GM21619 (cell line): ENCODE measurements around the gene NPPA.

ENCODE experiments used
- ATAC-seq: cut with Tn5 transposase; IDR thresholded peaks from one replicate; pipeline ENCODE4 v1.9.1; 2021; ENCODE audit not compliant: unreplicated experiment

Gene NPPA

DNA sequence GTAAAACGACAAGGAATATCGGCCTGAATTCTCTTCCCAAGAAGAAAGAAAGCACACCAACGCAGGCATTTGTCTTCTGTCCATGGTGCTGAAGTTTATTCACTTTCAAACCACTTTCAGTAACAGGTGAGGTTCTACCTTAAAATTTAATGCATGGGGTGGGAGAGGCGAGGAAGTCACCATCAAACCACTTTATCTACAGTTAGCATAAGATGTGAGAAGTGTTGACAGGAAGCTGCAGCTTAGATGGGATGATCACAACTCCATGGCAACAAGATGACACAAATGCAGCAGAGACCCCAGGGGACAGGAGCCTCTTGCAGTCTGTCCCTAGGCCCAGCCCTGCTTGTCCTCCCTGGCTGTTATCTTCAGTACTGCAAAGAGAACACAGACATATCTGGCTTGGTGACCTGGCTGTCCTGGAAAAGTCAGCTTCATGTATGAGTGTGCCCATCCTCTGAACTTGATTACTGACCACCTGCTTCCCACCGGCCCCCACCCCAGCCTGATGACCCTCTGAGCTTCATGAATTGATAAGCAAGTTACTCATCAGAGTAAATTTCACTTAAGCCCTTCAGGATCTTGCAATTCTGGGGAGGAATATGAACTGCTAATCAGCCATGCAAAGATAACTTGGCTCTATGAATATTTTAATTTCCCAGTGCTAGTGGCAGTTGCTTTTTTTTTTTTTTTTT, 1.8 kb downstream of the NPPA start:
- no peak for ATAC-seq

- ATAC-seq: no peak
Observed at GRCh38 chr1:11842154-11843041, 5.2 kb downstream of the NPPA start.

GRCh38 chr1:11841245-11842153, 6.1 kb downstream of the NPPA start:
- no peak for ATAC-seq

GRCh38 chr1:11839727-11840705, 7.6 kb downstream of the NPPA start:
- ATAC-seq: no peak

GRCh38 chr1:11838349-11839272, 9.0 kb downstream of the NPPA start:
- no peak for ATAC-seq

DNA sequence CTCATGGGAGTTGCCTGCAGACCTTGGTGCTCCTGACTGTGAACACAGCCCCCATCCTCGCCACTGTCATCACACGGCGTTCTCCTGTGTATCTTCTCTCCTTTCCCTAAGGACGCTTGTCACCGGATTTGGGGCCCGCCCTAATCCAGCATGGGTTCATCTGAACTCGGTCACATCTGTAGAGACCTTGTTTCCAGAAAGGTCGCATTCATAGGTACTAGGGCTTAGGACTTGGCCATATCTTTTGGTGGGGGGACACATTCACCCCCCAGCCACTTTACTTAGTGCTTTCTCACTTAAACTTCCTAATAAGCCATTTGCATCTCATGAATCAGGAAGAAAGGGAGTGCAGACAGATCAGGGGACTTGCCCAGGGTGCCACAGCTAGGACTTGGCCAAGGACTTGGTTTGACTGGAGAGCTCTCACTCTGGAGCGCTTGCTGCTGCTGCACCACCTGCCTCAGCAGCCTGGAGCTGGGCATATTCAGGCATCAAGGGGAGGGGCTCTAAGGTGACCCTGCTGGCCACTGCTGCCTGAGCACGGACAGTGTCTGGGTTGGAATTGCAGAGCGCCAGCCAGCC, 9.7 kb downstream of the NPPA start:
- no peak for ATAC-seq

DNA sequence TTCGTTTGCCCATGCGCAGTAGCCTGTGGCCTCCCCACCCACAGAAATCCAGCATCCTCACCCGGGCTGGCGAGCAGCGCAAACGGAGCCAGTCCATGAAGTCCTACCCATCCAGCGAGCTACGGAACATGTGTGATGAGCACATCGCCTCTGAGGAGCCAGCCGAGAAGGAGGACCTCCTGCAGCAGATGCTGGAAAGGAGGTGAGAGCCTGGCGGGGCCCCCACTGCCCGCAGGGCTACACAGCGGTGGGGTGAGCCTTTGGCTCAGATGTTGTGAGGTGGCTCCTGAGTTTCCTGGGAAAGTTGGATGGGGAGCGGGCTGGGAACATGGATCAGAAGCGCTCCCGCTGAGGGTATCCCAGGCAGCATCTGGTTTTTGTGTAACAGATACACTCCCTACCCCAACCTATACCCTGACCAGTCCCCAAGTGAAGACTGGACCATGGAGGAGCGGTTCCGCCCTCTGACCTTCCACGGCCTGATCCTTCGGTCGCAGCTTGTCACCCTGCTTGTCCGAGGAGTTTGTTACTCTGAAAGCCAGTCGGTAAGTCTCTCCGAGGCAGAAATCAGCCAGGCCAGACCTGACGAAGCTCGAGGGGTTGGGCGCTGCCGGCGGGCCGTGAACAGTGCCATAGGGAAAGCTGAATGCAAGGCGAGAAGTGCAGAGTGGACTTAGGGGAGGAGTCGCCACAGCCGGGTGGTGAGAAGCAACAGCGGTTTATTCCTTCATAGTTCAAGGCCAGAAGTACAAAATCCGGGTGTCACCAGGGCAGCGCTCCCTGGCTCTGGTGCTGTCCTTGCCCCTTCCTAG, 10.4 kb downstream of the NPPA start:
- no peak for ATAC-seq

GRCh38 chr1:11835441-11836225, 11.9 kb downstream of the NPPA start:
- no peak for ATAC-seq

DNA sequence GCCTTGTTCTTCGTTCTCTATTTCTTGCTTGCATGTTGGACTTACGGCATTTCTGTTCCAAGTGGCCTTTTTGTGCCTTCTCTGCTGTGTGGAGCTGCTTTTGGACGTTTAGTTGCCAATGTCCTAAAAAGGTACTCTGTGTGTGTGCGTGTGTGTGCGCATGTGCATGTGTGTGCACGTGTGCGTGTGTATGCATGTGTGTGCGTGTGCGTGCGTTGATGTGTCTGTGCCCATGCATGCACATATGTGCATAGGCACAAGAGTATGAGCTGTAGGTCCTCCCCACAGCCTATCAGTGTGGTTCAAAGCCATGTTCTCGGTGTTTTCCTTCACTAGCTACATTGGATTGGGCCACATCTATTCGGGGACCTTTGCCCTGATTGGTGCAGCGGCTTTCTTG, 13.7 kb downstream of the NPPA start:
- ATAC-seq: no peak

DNA sequence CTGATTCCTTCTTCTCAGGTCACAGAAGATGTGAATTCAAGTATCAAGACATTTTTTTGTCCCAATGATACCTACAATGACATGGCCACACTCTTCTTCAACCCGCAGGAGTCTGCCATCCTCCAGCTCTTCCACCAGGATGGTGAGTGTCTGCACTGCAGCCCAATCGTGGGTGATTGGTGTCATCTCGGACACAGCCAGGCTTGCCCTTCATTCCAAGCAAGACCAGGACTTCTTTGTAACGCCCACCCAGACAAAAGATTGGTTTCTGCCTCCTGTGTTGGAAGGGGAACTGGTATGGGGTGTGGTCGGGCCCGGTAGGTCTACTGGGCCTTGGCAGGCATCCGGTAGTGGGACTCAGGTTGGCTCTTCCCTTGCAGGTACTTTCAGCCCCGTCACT, 14.1 kb downstream of the NPPA start:
- ATAC-seq: no peak

DNA sequence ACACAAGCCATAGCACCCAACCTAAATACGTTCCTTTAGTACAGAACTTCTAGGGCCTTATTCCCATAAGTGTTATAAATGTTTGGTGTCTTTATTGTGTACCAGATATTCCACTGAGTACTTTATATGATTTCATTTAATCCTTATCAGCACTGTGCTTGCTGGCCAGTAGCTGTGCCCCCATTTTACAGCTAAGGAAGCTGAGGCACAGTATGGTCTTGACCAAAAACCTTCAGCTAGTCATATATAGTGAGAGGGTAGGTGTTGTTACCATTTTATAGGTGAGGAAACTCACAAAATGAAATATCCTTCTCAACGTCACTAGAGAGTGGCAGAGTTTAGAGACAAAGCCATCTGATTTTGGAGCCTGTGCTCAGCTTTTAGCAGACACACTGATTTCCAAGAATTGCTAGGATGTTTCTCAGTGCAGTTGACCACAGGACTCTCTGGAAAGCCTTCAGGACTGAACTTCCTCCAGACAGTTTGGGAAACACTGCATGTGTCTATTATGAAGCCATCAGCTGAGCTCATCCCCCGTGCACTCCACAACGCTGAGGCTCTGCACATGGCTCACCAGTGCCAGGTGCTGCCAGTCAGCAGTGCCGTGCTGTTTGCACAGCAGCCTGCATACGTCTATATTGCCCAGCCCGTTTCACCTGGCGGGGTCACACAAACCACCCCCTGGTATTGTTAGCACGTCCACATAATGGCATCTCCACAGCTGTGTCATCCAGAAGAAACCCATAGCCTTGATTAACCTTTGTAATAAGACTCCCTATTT, 15.4 kb downstream of the NPPA start:
- ATAC-seq: no peak

GRCh38 chr1:11828511-11828910, 19.1 kb downstream of the NPPA start:
- ATAC-seq: no peak

DNA sequence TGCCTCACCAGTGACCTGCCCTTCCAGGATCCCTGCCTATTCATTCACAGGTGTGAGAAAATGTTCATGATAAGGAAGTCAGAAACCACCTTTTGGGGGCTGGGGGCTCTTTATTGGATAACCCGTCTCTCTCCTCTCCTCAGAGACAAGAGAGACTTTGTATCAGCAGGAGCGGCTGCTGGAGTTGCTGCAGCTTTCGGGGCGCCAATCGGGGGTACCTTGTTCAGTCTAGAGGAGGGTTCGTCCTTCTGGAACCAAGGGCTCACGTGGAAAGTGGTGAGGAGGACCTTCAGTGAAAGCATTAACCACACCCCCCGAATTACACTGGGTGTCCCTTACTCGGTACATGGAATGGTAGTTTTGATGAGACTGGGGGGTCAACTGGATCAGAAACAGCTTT, 20.6 kb downstream of the NPPA start:
- ATAC-seq: no peak

DNA sequence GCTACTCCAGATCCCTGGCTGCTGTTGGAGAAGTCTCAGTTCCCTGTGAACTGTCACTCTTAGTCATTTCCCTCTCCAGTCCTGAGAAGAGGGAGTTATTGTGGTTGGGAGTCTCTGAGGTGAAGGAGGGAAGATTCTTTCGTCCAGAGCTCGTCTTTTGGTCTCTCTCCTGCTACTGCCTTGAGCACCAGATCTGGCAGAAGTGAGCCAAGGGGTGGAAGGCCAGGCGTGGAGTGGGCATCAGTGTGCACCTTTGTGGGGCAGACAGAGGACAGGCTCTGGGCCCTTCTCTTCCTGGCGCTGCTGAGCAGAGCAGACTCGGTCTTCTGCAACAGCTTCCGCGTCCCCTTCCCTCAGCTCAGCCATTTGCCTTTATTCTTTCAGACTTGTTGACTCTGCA, 22.5 kb downstream of the NPPA start:
- no peak for ATAC-seq

GRCh38 chr1:11823366-11824137, 24.0 kb downstream of the NPPA start:
- no peak for ATAC-seq

DNA sequence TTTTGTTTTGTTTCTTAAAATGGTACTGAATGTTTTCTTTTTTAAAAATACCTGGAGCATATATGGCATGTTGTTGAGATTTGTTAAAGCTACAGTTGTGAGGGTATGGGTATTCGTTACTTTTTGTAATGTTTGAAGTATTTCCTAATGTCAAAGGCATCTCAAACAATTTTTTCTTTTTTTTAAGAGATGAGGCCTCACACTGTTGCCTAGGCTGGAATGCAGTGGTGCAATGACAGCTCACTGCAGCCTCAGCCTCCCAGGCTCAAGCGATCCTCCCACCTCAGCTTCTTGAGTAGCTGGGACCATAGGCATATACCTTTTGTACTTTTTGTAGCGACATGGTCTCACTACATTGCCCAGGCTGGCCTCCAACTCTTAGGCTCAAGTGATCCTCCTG, 25.5 kb downstream of the NPPA start:
- ATAC-seq: no peak
